ENCODE data around the gene PICK1. TPM values are rescaled to one million over a fixed set of nuclear protein-coding genes. Genes with fewer than 3 reads are reported as not detected.
"Not testable (repeated sequence)": the region's sequence is repeated elsewhere in the genome, so short reads cannot be mapped to it uniquely, and the experiment has no call there.

The PICK1 gene
- total RNA-seq, 1 donor from 2014 or later = 22.0 TPM

DNA sequence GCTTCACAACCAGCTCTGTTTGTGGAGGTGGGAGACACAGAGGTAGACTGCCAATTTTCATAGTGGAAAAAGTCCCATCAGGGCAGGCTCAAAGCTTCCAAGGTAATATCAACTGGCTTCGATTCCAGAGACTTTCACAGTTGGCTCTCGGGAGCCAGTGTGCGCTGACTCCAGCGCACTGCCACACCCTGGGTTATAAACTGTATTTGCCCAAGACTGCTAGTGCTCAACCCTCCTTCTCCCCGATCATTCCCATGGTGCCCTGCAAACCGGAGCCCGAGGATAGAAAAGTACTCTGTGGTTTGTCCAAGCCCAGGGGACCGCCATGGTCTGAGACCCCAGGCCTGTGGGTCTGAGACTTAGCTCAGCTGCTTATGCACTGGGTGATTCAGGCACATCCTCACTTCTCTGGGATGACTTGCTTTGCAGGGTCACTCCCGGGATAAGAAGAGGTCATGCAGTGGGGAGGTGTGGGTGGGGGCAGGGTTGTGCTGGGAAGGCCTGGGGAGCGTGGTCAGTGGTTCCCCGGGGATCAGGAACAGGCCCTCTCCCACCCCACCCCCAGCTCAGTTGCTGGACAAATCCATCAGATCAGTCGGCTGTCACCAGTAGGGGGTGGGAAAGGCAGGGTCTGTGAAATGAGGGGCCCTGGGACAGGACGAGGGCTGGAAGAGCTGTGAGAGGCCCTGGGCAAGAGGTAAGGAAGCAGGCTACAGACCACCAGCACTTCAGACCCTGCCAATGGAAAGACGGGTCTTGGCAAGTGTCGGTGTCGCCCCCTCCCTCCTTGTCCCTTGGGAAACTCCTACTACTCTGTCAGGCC is 26.7 kb upstream of the PICK1 start:
- DNase-seq = no peak

DNA sequence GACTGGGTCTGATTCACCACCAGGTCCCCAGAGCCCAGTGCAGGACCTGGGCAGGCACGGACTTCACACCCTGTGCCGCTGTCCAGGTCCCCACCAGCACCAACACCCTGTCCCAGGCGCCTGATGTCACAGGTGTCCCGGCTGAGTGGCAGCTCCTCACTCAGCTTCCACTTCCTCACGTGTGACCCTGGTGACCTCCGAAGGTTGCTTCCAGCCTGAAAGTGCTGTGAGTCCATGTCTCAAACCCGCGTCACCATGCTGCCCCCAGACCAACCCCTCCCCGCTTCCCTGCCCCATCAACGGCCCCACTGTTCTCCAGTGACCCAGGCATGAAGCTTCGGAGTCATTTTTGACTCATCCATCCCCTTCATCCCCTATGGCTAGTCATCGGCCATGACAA is 25.7 kb upstream of the PICK1 start:
- DNase-seq = no peak

DNA sequence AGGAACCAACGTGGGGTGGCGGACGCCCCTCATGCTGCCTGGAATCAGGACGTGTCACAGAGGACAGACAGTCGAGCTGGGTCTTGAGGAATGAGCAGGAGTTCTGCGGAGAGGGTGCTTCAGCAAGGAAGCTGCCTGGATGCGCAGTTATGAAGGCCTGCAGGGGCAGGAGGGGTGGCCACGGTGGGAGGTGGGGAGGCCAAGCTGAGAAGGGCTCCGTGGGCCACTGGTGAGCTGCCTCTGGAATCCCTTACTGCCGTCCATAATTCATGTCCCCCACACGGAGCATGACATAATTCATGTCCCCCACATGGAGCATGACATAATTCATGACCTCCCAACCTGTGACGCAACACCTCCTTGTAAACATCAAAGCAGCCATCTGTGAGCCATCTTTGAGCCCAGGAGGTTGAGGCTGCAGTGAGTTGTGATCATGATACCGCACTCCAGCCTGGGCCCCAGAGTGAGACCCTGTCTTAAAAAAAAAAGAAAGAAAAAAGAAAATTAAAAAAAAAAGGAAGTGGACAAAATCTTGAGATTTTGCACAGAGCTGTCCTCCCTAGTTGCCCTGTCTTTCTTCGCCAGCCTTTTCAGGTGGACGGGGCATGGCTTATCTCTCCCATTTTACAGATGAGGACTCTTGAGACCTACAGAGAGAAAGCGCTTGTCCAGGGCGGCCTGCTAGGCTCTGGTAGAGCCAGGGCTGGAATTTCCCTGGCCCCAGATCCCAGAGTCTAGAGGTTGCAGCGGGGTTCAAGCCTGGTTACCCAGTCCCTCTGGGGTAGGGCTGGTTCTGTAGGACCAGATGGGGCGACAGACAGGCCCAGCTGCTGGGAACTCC is 24.3 kb upstream of the PICK1 start:
- no peak for DNase-seq

DNA sequence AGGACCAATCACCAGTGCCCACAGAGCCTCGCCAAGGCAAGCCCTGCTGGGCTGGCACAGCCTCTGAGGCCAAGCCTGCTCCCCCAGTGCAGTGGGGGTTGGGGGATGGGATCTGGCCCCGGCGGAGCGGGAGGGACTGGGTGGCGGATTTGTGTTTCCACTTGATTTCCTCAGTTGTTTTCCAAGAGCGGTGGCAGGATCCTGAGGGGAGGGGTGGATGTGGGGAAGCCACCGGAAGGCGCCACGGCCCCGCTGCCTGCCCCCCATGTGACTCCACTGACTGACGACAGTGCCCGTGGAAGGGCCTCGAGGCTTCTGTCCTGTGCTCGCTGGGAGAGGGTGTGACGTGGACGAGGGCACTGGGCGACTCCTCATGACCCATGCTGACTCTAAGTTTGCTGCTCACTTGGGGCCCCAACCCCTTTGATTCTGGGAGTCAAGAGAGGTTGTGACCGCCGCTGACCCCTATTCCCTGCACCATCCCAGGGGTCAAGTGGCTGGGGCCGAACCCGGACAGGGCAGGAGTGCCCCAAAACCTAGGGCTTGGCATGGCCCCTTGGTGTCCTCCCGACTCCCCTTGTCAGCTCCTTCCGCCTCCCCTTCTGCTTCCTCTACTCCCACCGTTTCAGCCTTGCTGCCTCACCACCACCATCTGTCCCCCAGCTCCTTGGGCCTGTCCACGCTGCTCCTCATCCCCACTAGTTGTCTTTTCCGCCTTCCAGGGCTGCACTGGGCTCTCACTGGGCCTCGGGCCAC is 23.5 kb upstream of the PICK1 start:
- peak; percentile 77 for DNase-seq

DNA sequence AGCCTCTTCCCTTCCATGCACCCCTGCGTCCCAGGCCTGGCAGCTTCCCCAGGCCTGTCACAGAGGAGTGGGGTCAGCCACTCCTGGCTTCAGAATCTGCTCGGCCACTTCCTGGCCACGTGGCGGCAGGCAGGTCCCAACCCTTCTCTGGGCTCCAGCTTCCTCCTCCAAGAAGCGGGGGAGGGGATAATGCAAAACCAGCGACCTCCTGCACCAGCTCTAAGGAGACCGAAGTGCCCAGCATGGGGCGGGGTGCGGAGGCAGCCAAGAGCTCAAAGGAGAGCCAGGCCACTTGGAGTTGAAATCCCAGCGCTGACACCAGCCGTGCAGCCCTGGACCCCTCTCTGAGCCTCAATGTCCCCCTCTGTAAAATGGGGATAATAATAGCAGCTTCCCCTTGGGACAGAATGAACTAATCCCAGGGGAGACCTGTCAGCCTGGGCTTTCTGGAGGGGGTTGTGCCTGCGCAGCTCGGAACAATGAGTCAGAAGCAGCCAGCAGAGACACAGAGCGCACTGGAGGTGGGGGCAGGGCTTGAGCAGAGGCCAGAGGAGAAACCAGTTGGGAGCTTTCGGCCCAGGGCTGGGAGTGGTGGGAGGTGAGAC is 22.8 kb upstream of the PICK1 start:
- peak; percentile 79 for DNase-seq

DNA sequence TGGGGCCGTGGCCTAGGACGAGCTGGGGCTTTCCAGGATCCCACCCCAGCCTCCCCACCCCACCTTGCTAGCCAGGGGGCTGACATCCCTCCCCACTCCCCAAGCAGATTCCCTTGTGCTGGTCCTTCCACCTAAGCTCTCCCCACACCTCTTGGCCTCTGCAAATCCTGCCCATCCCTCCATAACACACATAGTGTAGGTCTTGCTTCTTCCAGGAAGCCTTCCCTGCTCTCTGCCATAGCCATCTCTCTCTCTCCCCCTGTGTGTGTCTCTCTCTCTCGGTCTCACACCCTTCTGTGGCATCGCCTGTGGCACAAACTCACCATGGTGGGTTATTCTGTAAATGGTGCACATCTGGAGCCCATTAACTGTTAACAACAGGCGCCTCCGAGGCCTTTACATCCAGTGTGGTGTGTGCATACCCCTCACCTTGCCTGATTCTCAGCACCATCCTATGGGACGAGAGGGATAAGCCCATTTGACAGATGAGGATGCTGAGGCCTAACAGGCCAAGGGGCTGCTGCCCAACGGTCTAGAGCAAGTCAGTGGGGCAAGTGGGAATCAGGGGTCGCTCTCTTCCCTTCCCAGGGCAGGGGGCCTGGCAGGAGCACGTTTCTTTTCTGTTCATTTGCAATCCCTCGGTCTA is 22.2 kb upstream of the PICK1 start:
- DNase-seq = no peak

DNA sequence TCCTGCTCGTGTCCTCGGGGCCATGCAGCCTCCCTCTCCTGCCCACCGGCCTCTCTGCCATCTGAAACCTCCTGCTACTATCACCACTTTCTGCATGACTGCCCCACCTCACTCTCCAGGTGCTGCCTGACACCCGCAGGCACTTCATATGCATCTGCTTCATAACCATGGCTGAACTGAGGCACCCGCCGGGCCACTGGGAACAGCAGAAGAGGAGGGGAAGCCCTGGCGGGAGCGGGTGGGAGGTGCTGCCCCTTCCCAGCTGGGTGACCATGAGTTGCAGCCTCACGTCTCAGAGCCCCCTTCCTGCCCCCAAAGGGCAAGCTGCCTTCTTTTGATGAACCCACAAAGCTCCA is 21.7 kb upstream of the PICK1 start:
- no peak for DNase-seq

DNA sequence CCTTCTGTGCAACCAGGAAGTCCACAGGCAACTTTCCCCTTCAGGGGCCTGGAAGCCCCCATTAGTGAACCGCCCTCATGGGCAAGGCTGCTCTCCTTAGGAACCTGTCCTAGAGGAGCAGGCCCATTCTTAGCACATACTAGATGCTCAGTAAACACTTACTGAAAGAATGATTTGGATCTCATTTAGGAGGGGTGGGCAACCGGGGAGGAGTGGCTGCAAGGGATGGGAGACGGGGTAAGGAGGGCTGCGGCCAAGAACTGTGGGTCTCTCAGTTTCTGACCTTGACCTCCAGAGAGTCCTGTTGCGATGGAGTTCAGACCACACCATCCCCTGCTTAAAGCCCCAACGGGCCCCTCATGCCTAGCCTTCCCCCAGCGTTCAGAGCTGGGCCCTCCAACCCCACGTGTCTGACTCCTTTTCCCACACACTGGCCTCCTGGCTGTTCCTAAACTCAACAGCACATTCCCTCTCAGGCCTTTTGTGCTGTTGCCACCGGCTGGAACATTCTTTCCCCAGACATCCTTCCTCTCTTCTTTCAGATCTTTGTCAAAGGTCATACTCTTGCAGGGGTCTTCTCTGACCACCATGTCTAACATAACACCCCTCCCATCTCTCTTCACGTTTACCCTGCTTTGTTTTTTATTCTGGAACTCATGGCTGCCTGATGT is 20.7 kb upstream of the PICK1 start:
- no peak for DNase-seq

DNA sequence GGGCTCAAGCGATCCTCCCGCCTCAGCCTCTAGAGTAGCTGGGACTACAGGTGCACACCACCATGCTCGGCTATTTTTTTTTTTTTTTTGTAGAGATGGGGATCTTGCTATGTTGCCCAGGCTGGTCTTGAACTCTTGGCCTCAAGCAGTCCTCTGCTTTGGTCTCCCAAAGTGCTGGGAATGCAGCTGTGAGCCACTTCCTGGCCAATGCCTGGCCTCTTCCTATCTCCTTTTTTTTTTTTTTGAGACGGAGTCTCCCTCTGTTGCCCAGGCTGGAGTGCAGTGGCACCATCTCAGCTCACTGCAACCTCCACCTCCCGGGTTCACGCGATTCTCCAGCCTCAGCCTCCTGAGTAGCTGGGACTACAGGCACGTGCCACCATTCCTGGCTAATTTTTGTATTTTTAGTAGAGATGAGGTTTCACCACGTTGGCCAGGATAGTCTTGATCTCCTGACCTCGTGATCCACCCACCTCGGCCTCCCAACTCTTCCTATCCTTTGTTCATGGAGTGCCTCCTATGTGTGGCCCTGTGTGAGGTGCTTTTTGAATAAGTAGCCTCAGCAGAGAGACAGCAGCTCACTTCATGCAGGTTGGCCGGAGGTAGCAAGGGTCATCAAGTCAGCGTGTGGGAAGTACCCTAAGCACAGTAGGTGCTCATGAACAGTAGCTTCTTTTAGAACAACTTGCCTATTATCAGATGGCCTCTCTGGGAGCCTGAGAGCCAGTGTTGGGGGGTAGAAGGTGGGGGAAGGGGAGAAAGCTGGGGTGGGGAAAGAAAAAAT is 19.6 kb upstream of the PICK1 start:
- DNase-seq = not testable (repeated sequence)

DNA sequence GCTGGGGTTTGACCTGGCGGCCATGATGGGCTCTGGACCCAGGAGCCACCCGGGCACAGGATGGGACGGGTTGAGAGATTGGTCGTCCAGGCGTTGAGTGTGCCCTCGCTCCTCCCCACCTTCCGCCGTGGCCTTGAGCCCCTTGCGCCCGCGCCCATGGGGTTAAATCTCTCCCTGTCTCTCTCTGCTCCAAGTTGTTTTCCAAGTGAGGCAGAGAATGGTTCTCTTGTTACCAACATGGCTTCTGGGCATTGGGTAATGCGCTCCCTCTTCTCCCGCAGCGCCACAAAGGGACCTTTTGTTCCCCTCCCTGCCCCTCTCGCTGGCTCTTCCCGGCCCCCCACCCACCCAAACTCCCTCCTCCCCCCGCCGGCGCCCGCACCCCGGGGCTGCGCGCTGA is 18.8 kb upstream of the PICK1 start:
- DNase-seq = peak; percentile 74

DNA sequence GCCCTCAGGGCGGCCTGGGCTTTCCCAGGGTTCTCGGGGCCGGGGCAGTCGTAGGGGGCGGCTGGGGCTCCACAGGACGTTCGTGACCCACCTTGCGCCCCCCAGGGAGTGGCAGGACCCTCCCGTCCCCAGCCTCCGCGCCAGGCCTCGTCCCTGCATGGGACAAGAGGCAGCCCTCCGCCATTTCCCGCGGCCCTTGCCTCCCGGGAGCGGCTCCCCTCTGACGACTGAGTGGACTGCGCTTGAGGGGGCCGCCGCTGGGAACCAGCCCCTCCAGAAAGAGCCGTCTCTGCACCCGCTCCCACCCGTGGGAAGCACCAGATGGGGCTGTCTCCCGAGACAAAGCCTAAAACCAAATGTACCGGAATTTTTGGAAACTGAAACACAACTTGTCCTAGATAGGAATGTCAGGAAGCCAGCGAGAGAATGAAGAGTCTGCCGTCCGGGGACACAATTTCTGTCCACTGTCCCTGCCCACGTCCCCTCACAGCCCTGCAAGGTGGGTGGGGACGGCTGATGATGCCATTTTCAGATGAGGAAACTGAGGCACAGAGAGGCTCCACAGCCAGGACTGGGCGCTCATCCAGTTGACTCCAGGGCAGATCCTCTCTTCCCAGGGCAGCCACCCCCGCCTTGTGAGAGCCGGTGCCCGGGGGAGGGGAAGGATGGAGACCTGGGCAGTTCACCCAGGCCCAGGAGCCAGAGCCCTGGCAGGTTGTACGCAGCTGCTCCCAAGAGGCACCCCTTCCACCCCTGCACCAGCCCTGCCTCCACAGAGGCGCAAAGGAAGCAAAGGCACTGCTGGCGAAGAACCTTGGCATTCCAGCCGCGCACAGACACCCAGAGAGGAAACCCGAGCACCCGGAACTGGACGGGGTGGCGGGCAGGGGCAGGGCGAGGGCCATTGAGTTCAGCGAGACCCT is 18.1 kb upstream of the PICK1 start:
- no peak for DNase-seq

DNA sequence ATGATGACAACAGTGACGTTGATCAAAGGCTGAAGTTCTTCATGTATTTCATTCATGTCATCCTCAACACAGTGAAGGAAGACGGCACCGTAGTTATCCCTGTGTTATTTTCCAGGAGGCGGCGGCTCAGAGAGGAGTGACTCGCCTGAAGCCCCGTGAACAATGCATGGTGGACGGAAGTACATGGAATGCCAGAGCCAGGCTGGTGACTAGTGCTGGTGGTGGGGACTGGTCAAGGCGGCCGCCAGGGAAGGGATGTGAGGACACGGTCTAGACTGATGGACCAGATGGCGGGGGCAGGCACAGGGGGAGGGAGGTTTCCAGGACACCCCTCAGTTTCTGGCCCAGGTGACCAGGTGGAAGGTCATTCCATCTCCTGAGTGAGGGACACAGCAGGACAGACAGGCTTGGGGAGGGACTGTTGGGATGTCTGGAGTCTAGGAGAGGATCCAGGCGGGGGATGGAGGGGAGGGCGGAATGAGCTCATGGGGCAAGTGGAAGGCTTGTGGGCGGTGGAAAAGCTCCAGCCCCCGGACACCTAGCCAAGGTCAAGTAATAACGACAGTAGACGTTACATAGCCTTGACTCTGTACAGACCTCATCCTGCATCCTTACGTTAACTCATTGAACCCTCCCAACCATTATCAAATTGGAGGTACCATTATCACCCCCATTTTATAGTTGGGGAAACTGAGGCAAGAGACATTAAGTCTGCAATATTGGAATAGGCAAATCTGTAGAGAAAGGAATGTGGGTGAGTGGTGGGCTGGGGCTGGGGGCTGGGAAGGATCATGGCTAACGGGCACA is 16.0 kb upstream of the PICK1 start:
- DNase-seq = no peak

DNA sequence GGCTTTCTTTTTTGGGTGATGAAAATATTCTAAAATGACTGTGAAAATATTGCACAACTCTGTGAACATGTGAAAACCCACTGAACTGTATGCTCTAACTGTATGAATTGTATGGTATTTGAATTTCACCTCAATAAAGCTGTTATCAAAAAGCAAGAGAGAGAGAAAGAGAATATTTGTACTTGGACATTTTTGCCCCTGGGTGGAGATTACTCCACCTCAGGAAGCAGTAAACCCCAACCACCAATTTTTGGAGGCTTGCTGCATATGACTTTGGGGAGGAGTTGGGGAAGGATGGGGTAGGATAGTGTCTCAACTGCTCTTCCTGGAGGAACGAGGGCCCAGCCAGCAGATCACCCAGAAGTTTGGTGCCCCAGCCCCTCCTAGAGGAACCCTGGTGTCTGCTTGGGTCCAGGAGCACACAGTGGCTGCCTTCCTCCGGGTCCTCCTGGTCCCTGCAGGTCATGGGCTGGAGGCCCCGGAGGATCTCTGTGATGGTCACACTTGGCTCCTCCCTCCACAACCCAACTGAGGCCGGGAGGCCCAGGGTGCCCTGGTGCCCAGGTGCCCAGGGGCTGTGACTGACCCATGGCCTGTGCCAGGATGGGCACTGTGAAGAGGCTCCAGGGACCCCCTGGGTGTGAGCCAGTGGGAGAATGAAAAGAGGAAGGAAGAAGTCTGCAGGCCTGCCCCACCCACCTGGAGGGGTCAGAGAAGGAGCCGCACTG is 15.3 kb upstream of the PICK1 start:
- no peak for DNase-seq

DNA sequence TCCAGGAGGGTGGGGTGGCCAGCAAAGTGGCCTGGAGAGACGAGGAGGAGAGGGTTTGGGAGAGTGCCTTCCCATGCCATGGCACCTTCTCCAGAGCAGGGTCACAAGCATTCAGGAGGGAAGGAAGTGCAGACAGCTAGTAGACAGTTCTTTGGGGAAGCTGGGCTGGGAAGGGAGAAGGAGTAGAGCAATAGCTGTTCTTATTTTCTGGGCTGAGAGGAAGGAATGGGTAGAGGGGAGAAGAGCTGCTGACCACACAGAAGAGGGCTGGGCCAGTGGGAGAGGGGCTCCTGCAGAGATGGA is 14.8 kb upstream of the PICK1 start:
- no peak for DNase-seq

DNA sequence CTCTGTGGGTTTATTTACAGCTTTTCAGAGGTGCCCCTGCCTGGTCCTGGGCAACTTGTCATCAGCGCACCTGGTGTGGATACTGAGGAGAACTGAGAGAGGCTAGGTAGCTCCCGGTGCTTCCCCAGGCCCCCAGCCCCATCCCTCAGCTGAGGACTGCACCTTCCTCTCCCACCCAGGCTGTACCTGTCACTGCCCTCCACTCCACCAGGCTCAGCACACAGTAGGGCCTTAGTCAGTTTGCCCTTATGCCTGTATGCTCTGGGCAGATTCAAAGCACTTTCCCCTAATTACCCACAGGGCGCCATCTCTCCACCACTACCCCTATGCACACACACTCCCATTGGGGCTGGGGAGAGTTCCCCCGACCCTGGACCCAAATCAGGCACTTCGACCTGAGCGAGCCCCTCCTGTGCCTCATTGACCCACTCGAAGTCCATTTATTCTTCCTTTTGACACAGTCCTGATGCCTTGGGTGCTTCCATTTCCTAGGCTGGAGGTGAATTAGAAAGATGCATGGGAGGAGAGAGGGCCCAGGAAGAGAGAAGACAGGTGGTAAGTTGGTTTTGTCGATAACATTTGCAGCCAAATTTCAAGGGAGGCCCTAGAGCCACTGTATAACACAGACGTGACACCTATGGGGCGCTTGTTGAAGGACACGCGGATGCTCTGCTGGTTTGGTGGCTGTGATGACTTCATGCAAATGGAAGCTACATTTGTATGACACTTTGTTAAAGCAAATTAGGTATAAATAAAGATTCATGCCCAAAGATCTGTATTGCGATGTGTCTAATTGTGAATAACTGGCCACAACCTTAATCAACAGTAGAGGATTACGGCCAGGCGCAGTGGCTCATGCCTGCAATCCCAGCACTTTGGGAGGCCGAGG is 13.8 kb upstream of the PICK1 start:
- DNase-seq = no peak

DNA sequence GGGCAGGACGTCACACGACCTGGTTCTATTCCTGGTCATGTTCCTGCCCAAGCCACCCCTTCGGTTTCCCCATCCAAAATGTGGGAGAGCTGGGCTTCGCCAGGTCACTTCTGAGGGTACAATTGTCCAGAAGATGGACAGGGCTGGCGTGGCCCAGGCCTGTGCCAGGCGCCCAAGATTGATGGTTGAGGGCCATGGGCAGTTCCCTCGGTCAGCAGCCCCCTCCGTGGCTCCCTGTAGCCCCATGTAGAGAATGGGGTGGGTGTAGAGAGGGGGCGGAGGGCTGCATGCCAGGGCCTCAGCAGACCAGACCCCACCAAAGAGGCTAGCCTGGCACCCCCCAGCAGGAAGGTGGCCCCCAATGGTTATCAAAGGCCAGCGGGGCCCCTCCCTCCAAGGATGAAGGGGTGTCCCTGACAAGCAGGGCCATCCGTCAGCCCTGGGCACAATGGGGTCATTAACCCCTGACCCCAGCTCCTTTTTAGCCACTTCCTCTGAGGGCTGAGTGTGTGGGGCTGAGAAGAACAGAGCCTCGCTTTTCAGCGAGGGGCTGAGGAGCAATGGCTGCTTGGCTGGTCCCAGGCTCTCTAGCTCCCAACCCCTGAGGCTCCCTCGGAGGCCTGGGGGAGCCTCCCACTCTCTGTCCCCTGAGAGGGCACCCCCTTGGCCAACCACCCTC is 11.0 kb upstream of the PICK1 start:
- no peak for DNase-seq
